ENCODE data around the gene CFAP92.

The CFAP92 gene

GRCh38 chr3:128879125-128879969 lies 114.5 kb downstream of the CFAP92 start, which contains the start of gene ACAD9:
Gene ACAD9, plus strand, starts transcription at chr3:128879620. Its CDS starts 72 bp downstream, at chr3:128879692.
- H3K27ac ChIP-seq, result peak within 1 kb of the TSS; percentile 89
- TF ChIP-seq, protein P1, sequence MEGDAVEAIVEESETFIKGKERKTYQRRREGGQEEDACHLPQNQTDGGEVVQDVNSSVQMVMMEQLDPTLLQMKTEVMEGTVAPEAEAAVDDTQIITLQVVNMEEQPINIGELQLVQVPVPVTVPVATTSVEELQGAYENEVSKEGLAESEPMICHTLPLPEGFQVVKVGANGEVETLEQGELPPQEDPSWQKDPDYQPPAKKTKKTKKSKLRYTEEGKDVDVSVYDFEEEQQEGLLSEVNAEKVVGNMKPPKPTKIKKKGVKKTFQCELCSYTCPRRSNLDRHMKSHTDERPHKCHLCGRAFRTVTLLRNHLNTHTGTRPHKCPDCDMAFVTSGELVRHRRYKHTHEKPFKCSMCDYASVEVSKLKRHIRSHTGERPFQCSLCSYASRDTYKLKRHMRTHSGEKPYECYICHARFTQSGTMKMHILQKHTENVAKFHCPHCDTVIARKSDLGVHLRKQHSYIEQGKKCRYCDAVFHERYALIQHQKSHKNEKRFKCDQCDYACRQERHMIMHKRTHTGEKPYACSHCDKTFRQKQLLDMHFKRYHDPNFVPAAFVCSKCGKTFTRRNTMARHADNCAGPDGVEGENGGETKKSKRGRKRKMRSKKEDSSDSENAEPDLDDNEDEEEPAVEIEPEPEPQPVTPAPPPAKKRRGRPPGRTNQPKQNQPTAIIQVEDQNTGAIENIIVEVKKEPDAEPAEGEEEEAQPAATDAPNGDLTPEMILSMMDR (conservative IDR thresholded peaks at IDR 0.05), result no peak

- TF ChIP-seq, protein P1 (conservative IDR thresholded peaks at IDR 0.05), result no peak
- H3K27ac ChIP-seq, result peak overlapping the region; percentile 89
Observed at GRCh38 chr3:128878556-128879124, 115.2 kb downstream of the CFAP92 start.

- TF ChIP-seq, protein P1 (conservative IDR thresholded peaks at IDR 0.05), result no peak
- H3K27ac ChIP-seq, result peak overlapping the region; percentile 89
Observed at GRCh38 chr3:128878011-128878457, 115.8 kb downstream of the CFAP92 start.

- no peak overlapping the region for H3K27ac ChIP-seq
- TF ChIP-seq, protein P1 (conservative IDR thresholded peaks at IDR 0.05), result peak; percentile 81
Observed at GRCh38 chr3:128875556-128876120, 118.2 kb downstream of the CFAP92 start.

- TF ChIP-seq, protein P1 (conservative IDR thresholded peaks at IDR 0.05), result no peak
- no peak overlapping the region for H3K27ac ChIP-seq
Observed at GRCh38 chr3:128874481-128875180, 119.2 kb downstream of the CFAP92 start.

- H3K27ac ChIP-seq, result no peak overlapping the region
- TF ChIP-seq, protein P1 (conservative IDR thresholded peaks at IDR 0.05), result no peak
Observed at GRCh38 chr3:128873244-128874022, 120.4 kb downstream of the CFAP92 start.
